Fibroblast of gingiva (primary cell): ENCODE results near the gene SYNE1.
"Not testable (repeated sequence)": the region's sequence is repeated elsewhere in the genome, so short reads cannot be mapped to it uniquely, and the experiment has no call there.

ENCODE experiments used
- DNase-seq: peaks from one replicate; pipeline ENCODE4 v3.0.0-alpha.2; 2011; ENCODE audit warnings: low read depth

SYNE1 gene

DNA sequence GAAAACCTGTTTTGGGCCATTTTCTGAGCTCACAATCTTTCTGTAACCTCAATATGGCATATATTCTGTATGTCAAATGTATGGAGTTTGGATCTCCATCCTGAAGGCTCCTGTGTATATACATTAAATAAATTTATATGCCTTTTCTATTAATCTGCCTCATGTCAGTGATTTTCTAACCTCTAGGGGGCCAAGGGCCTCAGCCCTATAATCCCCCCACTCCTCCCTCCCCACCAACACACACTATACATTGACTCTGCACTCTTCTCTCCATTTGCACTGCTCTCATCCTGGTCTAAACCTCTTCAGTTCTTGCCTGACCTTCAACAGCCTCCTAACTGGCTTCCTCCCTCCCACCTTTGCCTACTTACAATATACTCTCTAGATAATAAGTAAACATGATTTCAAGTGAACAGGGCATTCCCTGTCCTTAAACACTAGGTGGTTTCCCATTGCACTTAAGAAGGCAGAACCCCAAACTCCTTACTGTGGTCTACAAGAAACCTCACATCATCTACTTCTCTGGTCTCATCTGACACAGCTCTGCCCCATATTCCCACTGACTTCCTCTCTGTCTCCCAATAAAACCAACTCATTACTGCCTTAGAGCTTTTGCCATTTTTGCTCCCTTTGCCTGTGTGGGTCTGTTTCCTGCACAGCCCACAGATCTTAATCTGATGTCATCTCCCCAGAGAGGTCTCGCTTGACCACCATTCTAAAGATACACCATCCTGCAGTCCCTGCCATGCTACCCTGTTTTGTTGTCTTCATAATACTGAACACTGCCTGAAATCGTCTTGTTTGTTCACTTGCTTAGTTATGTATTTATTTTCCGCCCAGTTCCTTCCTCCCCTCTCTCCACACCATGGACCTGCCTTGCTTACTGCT, 213.7 kb downstream of the SYNE1 start:
- DNase-seq, result no peak

GRCh38 chr6:152421496-152421895, 215.7 kb downstream of the SYNE1 start:
- not testable (repeated sequence) for DNase-seq

DNA sequence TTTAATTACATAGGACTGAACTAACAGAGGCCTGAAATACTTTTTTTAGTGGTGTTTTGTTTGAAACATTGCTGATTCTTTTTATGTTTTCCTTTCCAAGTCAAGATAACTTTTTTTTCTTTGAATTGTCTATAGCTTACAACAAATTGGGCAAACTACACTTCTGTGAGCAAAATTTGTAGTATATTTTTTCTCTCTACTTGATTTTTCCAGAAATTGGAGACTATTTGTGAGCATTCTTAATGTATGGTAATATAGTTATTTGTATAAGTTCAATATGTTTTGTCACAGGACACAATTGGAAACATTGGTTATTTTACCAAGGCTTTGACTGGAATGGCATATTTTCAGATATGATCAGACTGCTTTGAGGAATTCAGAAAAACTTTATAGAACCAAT, 216.5 kb downstream of the SYNE1 start:
- no peak for DNase-seq

DNA sequence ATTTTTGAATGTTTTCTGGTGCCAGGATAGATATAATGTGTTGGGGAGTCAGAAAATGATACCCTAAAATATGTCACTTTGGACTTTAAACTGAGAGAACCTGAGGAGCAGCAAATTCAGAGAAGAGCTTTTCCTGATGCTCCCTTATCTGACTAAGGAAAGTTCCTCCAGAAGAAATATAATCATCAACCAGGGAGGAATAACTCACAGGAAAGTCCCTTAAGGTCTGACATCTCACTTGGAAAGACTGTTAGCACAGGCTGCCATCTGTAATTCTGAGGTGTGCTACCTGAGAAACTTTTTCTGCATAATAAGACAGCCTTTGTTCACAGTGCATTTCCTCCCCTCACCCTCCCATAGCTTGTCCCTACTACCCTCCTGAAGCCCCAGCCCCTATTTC, 218.6 kb downstream of the SYNE1 start:
- no peak for DNase-seq

- no peak for DNase-seq
Measured at GRCh38 chr6:152416652-152417051, 220.5 kb downstream of the SYNE1 start.

- DNase-seq, result no peak
Measured at GRCh38 chr6:152404936-152405595, 232.1 kb downstream of the SYNE1 start.

- DNase-seq, result no peak
Measured at GRCh38 chr6:152404086-152404857, 232.9 kb downstream of the SYNE1 start.

DNA sequence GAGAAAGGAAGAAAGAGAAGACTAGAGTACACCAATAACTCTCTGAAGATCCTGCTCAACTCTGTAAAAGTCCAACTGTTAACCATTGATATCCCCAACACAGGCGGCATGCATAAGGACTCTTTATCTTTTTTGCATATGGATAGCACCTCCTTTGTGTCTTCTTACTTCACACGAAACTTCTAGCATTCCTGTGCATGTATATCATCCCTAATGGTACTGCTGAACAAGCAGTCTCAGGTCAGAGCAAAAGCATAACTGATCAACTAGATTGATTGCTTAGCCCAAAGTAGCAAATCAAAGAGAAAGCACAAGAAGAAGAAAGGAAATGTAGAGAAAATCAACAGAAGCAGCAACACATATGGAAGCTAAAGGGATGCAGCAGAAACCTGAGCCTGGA, 234.4 kb downstream of the SYNE1 start:
- DNase-seq, result no peak

GRCh38 chr6:152401978-152402377, 235.2 kb downstream of the SYNE1 start:
- peak; percentile 56 for DNase-seq

GRCh38 chr6:152399399-152399798, 237.8 kb downstream of the SYNE1 start:
- DNase-seq, result peak; percentile 76

GRCh38 chr6:152398993-152399392, 238.2 kb downstream of the SYNE1 start:
- no peak for DNase-seq

DNA sequence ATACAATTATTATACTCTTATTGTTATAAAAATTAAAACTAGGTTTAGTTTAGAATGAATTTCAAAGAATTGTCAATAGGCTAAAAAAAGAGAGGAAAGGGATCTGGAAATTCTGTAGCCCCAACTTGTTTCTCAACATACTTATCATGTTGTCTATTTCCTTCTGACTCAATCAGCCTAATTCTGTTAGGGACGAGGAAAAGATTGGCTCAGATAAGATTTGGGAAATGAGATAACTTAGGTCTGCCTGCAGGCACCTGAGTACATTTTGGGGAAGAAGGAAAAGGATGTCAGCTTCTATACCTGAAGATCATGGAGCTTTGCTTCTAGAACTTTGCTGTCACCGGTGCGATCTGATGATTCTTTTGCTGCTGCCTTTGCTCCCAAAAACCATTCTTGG, 238.8 kb downstream of the SYNE1 start:
- no peak for DNase-seq

- DNase-seq, result no peak
Measured at GRCh38 chr6:152394303-152394702, 242.9 kb downstream of the SYNE1 start.

DNA sequence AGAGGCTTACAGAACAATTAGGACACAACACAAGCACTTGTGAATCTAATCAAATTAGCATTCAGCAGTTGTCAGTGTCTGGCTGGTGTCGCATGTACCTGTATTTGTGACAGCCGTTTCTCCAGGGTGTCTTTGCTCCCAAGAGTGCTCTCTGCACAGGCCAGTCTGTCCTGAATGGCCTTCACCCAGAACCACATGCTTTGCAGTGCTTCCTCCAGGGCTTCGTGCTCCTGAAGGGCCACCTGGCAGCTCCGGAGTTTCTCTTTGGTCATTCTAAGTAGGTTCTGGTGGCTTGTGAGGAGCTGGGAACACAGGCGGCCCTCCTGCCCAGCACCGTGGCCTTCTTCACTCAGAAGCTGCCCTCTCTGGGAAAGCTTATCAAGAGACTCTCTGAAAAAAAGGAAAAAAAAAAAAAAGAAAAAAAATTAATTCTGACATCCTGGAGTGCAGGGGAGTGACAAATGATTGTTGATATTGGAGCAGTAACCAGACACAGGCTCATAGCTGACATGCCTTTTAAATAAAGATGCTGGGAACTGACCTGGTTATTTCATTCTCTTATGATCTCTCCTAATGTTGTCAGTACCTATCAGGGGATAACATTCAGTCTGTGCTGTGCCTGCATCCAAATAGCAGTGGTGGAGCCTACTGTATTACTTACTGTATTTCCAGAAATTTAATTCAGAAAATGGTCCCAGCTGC, 245.8 kb downstream of the SYNE1 start:
- DNase-seq, result no peak

GRCh38 chr6:152387091-152387490, 250.1 kb downstream of the SYNE1 start:
- DNase-seq, result no peak

DNA sequence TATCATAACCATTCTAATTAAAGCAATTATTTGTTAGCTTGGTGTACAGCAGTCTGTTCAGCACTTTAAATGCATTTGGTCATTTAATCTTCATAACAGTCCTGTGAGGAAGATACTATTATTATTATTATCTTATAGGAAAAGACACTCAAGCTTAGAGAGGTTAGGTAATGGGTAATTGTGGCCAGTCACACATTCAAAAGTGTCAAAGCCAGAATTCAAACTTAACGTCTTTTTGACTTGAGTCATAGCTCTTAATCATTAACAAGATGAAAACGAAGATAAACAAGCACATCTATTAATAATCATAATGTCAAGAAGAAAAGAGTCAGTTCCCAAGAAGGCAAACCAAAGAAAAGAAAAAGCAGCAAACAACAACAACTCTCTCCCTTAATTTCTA, 251.0 kb downstream of the SYNE1 start:
- no peak for DNase-seq

DNA sequence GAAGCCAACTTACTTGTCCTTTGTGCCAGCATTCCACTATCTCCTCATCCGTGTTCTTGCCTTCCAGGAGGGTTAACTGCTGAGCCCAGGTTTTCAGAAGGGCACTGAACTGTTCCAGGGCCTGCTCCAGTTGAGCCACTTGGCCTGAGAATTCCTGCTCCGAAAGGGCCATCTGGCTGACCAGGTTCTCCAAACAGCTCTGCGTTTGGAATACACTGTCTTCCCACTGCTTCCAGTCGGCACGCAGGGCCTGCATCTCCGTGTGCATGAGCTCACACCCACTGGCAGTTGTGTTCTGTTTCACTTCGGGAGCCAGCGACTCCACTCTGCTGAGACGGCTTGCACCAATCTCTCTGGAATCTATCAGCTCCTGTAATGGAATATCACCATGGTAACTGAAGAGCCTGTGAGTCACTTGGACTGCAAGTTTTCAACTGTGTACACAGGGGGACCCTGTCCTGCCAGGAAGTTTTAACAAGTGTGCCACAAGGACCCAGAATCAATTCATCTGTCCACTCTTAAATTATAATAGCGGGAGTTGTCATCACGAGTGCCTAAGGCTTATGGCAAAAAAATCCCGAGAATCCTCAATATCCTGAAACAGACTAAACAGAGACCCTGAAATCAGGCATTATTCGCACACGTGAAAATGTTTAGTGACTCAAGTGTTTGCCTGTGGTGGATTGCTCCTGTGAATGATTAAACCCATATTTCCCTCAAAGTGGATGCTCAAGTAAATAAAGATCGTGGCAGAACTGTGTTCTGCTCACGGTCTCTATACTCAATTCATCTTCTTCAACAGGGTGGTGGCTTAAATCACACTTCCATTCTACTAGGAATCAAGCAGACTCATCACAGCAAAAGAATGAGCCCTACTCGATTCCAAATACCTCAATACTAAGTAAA, 255.9 kb downstream of the SYNE1 start:
- DNase-seq, result peak; percentile 98

GRCh38 chr6:152380351-152380767, 256.8 kb downstream of the SYNE1 start:
- peak; percentile 74 for DNase-seq

DNA sequence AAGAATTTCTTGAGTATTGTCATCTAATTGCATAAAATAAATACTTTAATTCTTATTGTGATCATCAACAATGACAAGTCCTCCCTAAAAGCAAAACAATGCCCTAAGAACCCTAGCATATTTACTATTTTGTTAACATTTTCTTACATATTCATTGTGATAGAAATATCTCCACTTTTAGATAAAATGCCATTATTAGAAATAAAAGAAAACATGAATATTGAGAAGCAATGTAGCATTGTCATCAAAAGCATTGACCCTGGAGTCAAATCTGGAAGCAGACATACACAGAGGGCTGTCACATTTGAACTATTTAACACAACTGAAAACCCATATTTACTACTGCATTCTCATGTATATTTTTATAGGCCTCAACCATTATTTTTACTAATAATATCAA, 257.7 kb downstream of the SYNE1 start:
- DNase-seq, result no peak

GRCh38 chr6:152378169-152378568, 259.0 kb downstream of the SYNE1 start:
- DNase-seq, result peak; percentile 65

GRCh38 chr6:152375197-152375596, 262.0 kb downstream of the SYNE1 start:
- DNase-seq, result no peak
